A549 treated with AZD2906 at 1 μM for 4 hours (cell line): ENCODE results near the gene KLHL15. TPM values are rescaled to one million over a fixed set of nuclear protein-coding genes. Genes with fewer than 3 reads are reported as not detected.

Experiments
- total RNA-seq: library from RNA; stranded (reverse); fragments of 200-300 nt; extraction: Qiagen RNA extraction; gene quantifications from 5 replicates; pipeline ENCODE4 v1.2.3, GENCODE V29; 2022

Gene KLHL15, protein sequence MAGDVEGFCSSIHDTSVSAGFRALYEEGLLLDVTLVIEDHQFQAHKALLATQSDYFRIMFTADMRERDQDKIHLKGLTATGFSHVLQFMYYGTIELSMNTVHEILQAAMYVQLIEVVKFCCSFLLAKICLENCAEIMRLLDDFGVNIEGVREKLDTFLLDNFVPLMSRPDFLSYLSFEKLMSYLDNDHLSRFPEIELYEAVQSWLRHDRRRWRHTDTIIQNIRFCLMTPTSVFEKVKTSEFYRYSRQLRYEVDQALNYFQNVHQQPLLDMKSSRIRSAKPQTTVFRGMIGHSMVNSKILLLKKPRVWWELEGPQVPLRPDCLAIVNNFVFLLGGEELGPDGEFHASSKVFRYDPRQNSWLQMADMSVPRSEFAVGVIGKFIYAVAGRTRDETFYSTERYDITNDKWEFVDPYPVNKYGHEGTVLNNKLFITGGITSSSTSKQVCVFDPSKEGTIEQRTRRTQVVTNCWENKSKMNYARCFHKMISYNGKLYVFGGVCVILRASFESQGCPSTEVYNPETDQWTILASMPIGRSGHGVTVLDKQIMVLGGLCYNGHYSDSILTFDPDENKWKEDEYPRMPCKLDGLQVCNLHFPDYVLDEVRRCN
- total RNA-seq, result 3.1 to 3.6 TPM (median 3.2 TPM) in 5 replicates

DNA sequence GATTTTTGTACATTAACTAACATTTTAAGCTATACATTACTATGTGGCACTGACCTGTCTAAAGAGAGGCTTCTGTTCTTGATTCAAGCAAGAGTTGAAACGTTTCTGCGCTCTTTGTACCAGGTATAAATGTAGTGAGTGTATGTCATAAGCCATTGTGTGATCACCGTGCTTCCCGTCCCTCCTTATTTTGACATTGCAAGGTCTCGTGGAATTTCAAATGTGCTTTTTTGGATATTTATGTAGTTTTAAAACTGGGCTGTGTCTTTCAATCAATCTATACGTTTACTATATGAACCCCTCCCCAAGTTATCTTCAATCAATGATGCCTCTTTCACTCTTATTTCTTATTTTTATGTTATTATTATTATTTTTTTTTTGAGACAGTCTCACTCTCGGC is at the start of gene KLHL15:
KLHL15 (minus strand) TSS at position 101 of the 400 bp plus-strand sequence. CDS start 20,493 bp downstream, outside the sequence.

DNA sequence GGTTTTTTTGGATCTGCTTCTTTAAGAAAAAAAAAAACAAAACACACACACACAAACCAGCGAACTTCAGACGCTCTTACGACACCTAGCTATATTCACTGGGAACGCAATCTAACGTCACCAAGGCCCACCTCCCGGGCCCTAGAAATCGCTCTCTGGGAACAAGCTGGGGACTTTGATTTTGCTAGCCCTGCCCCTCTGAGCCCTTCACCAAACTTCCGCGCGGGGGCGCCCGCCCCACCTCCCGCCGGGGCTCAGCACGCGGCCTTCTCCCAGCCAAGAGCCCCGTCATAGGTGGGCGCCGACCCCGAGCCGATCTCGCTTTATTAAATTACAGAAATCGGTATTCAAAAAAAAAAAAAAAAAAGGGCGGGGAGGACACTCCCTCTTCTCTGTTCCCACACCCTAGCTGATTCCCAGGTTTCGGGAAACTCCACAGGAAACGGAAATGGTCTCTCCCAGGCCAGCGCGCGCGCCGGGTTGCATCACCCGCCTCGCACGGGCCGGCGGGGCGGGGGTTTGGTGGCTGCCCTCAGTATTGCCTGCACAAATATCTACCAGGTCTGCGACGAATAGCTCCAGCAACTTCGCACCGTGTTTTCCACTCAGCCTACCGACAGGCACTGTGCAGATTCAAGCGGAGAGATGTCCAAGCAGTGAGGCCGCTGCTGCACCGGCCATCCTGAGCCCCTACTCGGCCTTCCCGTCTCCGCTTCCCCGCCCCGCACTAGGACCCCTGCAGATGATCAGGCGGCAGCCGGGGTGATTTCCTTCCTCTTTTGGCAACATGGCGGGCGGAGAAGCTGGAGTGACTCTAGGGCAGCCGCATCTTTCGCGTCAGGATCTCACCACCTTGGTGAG is 27.4 kb upstream of the KLHL15 start, which contains the start of gene EIF2S3:
EIF2S3 (plus strand) TSS at position 775 of the 861 bp plus-strand sequence; CDS start at position 788, 13 bp downstream.

Other genes with a start within 250 kb of the KLHL15 start
- gene SAT1, start 244.0 kb downstream of the KLHL15 start, total RNA-seq, result 345 to 460 TPM (median 395 TPM) in 5 replicates
- gene APOO, start 119.2 kb downstream of the KLHL15 start, total RNA-seq, result 28.1 to 29.6 TPM (median 28.7 TPM) in 5 replicates
- 0.07 to 0.22 TPM (median 0.13 TPM) in 4 of 5 replicates, not detected in the other for gene CXorf58, start 119.2 kb downstream of the KLHL15 start, total RNA-seq
- gene EIF2S3, start 27.8 kb upstream of the KLHL15 start, total RNA-seq, result 115 to 210 TPM (median 124 TPM) in 5 replicates
- gene ZFX, start 122.5 kb upstream of the KLHL15 start, total RNA-seq, result 6.5 to 11.0 TPM (median 7.3 TPM) in 5 replicates